HCT116 (cell line): ENCODE results near the gene STX2. TPM values are rescaled to one million over a fixed set of nuclear protein-coding genes. Genes with fewer than 3 reads are reported as not detected.

Experiments used
- ATAC-seq: fragments of 200-7000 bp; cut with Tn5 transposase; 2 replicates; pipeline ENCODE4 v1.9.1; 2020; ENCODE audit warnings: mild to moderate bottlenecking, moderate library complexity
- BruUV-seq: library from RNA; stranded (reverse); fragments of 400-500 nt; replicated peaks from 2 replicates; lab custom pipeline; 2021; lab: Mats Ljungman, UMichigan
- CTCF ChIA-PET: fragments of 300-600 bp; sonication (Branson Sonifier 250); formaldehyde crosslinking; loops from one replicate; lab custom pipeline; 2021; ENCODE audit warnings: antibody characterized with exemption; lab: Charles Lee
- POLR2A ChIA-PET: fragments of 300-600, 350-600 bp; sonication (Branson Sonifier 250); formaldehyde crosslinking; loops from one replicate; lab custom pipeline; 2021; ENCODE audit warnings: antibody characterized with exemption; lab: Charles Lee
- RAD21 ChIA-PET, 2 experiments: fragments of 300-600 bp; sonication (Branson Sonifier 250); formaldehyde crosslinking; loops; one replicate each; lab custom pipeline; 2023; ENCODE audit warnings: low total read pairs in 2 of 2; ENCODE audit not compliant: uncharacterized antibody in 2 of 2, unreplicated experiment in 2 of 2, low non-redundant PET in 1 of 2; lab: Charles Lee
- DNase-seq: peaks from one replicate; pipeline ENCODE4 v3.0.0-alpha.2; 2010; ENCODE audit warnings: low read depth, low spot score
- H2AFZ ChIP-seq: fragments of 200-600 bp; shearing (Covaris generic), sonication (generic); 2 replicates; pipeline ENCODE4 v1.6.1; 2017; ENCODE audit warnings: low read depth, mixed run types, mixed read lengths, antibody characterized with exemption, low read length; ENCODE audit not compliant: poor library complexity, severe bottlenecking
- H3K27ac ChIP-seq: 2 replicates; pipeline ENCODE4 v1.5.1; 2012; ENCODE audit warnings: low read depth, low read length
- H3K27me3 ChIP-seq: fragments of 200-600 bp; sonication (generic); 2 replicates; pipeline ENCODE4 v1.6.1; 2016; ENCODE audit warnings: mixed run types, low read length, mixed read lengths; ENCODE audit not compliant: insufficient read depth
- H3K36me3 ChIP-seq, 2 experiments: fragments of 200-500 bp in 1 of 2; fragments of 200-600 bp in 1 of 2; sonication (Bioruptor generic) in 1 of 2; sonication (generic) in 1 of 2; 2 replicates each; pipeline versions ENCODE4 v1.5.1 to v1.6.1; 2014 to 2016; ENCODE audit warnings: low read length in 2 of 2, inconsistent platforms in 1 of 2, mixed read lengths in 1 of 2, mixed run types in 1 of 2; ENCODE audit not compliant: insufficient read depth in 2 of 2, control insufficient read depth in 1 of 2
- H3K4me1 ChIP-seq, 2 experiments: fragments of 200-600 bp in 1 of 2; sonication (generic) in 1 of 2; 2 replicates each; pipeline versions ENCODE4 v1.5.1 to v1.6.1; 2012 to 2017; ENCODE audit warnings: low read length in 2 of 2, inconsistent platforms in 1 of 2, mild to moderate bottlenecking in 1 of 2, mixed read lengths in 1 of 2, mixed run types in 1 of 2, moderate library complexity in 1 of 2; ENCODE audit not compliant: insufficient read depth in 2 of 2, control insufficient read depth in 1 of 2
- H3K4me2 ChIP-seq: fragments of 200-600 bp; sonication (generic); 2 replicates; pipeline ENCODE4 v1.6.1; 2017; ENCODE audit warnings: mixed run types, low read length, mixed read lengths
- H3K4me3 ChIP-seq, 2 experiments: fragments of 200-600 bp in 1 of 2; sonication (generic) in 1 of 2; replicated peaks in 1 of 2; 2 replicates each; pipeline ENCODE4 v1.5.1; 2011 to 2016; ENCODE audit warnings: low read length in 2 of 2, control low read depth in 1 of 2, low read depth in 1 of 2, mild to moderate bottlenecking in 1 of 2, mixed read lengths in 1 of 2, mixed run types in 1 of 2
- H3K79me2 ChIP-seq: fragments of 200-600 bp; sonication (generic); 2 replicates; pipeline ENCODE4 v1.6.1; 2017; ENCODE audit warnings: mild to moderate bottlenecking, mixed run types, low read length, moderate library complexity, mixed read lengths; ENCODE audit not compliant: insufficient read depth
- H3K9ac ChIP-seq: fragments of 200-600 bp; sonication (generic); 2 replicates; pipeline ENCODE4 v1.6.1; 2016; ENCODE audit warnings: low read length, mixed read lengths
- H3K9me2 ChIP-seq: fragments of 200-600 bp; sonication (generic), shearing (Covaris generic); 2 replicates; pipeline ENCODE4 v1.6.1; 2017; ENCODE audit warnings: mixed run types, mild to moderate bottlenecking, moderate library complexity; ENCODE audit not compliant: insufficient read depth
- H3K9me3 ChIP-seq, 2 experiments: fragments of 200-500 bp in 1 of 2; fragments of 200-600 bp in 1 of 2; sonication (Bioruptor generic) in 1 of 2; sonication (generic) in 1 of 2; 2 replicates each; pipeline ENCODE4 v1.6.1; 2014 to 2017; ENCODE audit warnings: low read length in 2 of 2, mixed read lengths in 2 of 2, inconsistent platforms in 1 of 2, low read depth in 1 of 2, mild to moderate bottlenecking in 1 of 2, mixed run types in 1 of 2, moderate library complexity in 1 of 2; ENCODE audit not compliant: control insufficient read depth in 1 of 2, insufficient read depth in 1 of 2
- H4K20me1 ChIP-seq: fragments of 200-600 bp; sonication (generic), shearing (Covaris generic); 2 replicates; pipeline ENCODE4 v1.6.1; 2017; ENCODE audit warnings: mixed run types, mild to moderate bottlenecking, moderate library complexity; ENCODE audit not compliant: insufficient read depth
- CBX3 ChIP-seq: IDR thresholded peaks from 2 replicates; pipeline ENCODE4 v1.6.1; 2012; ENCODE audit warnings: low read depth
- CEBPB ChIP-seq: IDR thresholded peaks from 2 replicates; pipeline ENCODE4 v1.6.1; 2012; ENCODE audit warnings: low read depth
- EGR1 ChIP-seq: IDR thresholded peaks from 2 replicates; pipeline ENCODE4 v1.6.1; 2012; ENCODE audit warnings: low read depth
- EZH2 ChIP-seq: fragments of 200-600 bp; sonication (generic); IDR thresholded peaks from 2 replicates; pipeline ENCODE4 v1.6.1; 2017; ENCODE audit warnings: antibody characterized with exemption, mixed run types
- EZH2phosphoT487 ChIP-seq: fragments of 200-600 bp; IDR thresholded peaks from 2 replicates; pipeline ENCODE4 v1.6.1; 2018; ENCODE audit warnings: antibody characterized with exemption, borderline replicate concordance
- JUND ChIP-seq: IDR thresholded peaks from 2 replicates; pipeline ENCODE4 v1.6.1; 2012
- POLR2AphosphoS5 ChIP-seq: IDR thresholded peaks from 2 replicates; pipeline ENCODE4 v1.6.1; 2011; ENCODE audit warnings: mild to moderate bottlenecking, low read depth, low read length, moderate library complexity
- RAD21 ChIP-seq: IDR thresholded peaks from 2 replicates; pipeline ENCODE4 v1.6.1; 2012; ENCODE audit warnings: low read depth, mild to moderate bottlenecking
- SIN3A ChIP-seq: IDR thresholded peaks from 2 replicates; pipeline ENCODE4 v1.6.1; 2012; ENCODE audit warnings: low read depth
- SP1 ChIP-seq: IDR thresholded peaks from 2 replicates; pipeline ENCODE4 v1.6.1; 2012; ENCODE audit warnings: low read depth
- SRF ChIP-seq: IDR thresholded peaks from 2 replicates; pipeline ENCODE4 v1.6.1; 2012; ENCODE audit warnings: low read depth
- TCF7L2 ChIP-seq: IDR thresholded peaks from 2 replicates; pipeline ENCODE4 v1.7.0; 2011; ENCODE audit warnings: borderline replicate concordance, inconsistent platforms; ENCODE audit not compliant: insufficient read depth, insufficient read length; ENCODE audit errors: extremely low read depth
- ZFX ChIP-seq: fragments of 450-650 bp; IDR thresholded peaks from 2 replicates; pipeline ENCODE4 v1.6.1; 2017
- ZNF274 ChIP-seq: fragments of 200-500 bp; sonication (Bioruptor generic); IDR thresholded peaks from 2 replicates; pipeline ENCODE4 v1.6.1; 2014; ENCODE audit warnings: mild to moderate bottlenecking, low read depth, low read length, inconsistent platforms
- intact Hi-C: fragments of 100-400 bp; cut with micrococcal nuclease; formaldehyde crosslinking; loops from 2 replicates; pipeline ENCODE4 v1.10.0; 2022
- total RNA-seq: library from RNA; stranded (reverse); gene quantifications from one replicate; pipeline ENCODE4 v1.2.1, GENCODE V29; 2021; ENCODE audit not compliant: unreplicated experiment
- TF ChIP-seq, protein P1 (sequence below): IDR thresholded peaks from 2 replicates; pipeline ENCODE4 v1.6.1; 2012; ENCODE audit warnings: low read depth
- TF ChIP-seq, protein P2 (sequence below): IDR thresholded peaks from 2 replicates; pipeline ENCODE4 v1.6.1; 2011; ENCODE audit warnings: mild to moderate bottlenecking, low read length, moderate library complexity; ENCODE audit not compliant: insufficient replicate concordance; ENCODE audit errors: extremely low read depth
- TF ChIP-seq, protein P3 (sequence below): IDR thresholded peaks from 2 replicates; pipeline ENCODE4 v1.6.1; 2012
- TF ChIP-seq, protein P4 (sequence below), 3 experiments: fragments of 200-600 bp in 1 of 3; sonication (generic) in 1 of 3; IDR thresholded peaks in 2 of 3; conservative IDR thresholded peaks in 1 of 3; 2 replicates each; pipeline ENCODE4 v1.5.1; 2012 to 2017; ENCODE audit warnings: low read depth in 2 of 3, low read length in 2 of 3, antibody characterized with exemption in 1 of 3, borderline replicate concordance in 1 of 3, control low read depth in 1 of 3, mild to moderate bottlenecking in 1 of 3, mixed read lengths in 1 of 3, mixed run types in 1 of 3, moderate library complexity in 1 of 3; ENCODE audit not compliant: insufficient read depth in 1 of 3

Gene STX2
- total RNA-seq, 1 experiment from 2014 or later = 19.2 TPM

DNA sequence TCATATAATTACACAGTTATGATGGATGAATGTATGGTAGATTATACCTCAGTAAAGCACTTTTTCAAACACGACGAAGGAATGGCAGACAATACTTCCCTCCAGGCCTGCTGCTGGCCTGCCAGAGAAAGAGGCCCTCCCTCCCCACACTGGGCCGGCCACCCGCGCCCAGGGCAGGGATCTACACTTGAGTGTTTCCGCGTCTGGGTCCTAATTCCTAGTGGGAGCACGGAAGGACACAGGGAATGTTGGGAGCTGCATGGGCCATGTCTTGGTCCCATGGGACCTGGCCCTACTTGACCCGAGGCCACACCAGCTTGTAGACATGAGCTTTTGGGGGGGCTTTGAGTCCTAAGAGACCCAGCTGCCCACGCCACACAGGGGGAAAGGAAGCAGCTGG is 52.0 kb downstream of the STX2 start:
- Histone ChIP-seq H3K36me3 (no peaks in the 10 kb centered on the region; a peak in 2 of 4 replicates), H3K79me2 (no peaks in the 10 kb centered on the region)
- RAD21 ChIA-PET = no interaction called here
- TF ChIP-seq, protein P1, sequence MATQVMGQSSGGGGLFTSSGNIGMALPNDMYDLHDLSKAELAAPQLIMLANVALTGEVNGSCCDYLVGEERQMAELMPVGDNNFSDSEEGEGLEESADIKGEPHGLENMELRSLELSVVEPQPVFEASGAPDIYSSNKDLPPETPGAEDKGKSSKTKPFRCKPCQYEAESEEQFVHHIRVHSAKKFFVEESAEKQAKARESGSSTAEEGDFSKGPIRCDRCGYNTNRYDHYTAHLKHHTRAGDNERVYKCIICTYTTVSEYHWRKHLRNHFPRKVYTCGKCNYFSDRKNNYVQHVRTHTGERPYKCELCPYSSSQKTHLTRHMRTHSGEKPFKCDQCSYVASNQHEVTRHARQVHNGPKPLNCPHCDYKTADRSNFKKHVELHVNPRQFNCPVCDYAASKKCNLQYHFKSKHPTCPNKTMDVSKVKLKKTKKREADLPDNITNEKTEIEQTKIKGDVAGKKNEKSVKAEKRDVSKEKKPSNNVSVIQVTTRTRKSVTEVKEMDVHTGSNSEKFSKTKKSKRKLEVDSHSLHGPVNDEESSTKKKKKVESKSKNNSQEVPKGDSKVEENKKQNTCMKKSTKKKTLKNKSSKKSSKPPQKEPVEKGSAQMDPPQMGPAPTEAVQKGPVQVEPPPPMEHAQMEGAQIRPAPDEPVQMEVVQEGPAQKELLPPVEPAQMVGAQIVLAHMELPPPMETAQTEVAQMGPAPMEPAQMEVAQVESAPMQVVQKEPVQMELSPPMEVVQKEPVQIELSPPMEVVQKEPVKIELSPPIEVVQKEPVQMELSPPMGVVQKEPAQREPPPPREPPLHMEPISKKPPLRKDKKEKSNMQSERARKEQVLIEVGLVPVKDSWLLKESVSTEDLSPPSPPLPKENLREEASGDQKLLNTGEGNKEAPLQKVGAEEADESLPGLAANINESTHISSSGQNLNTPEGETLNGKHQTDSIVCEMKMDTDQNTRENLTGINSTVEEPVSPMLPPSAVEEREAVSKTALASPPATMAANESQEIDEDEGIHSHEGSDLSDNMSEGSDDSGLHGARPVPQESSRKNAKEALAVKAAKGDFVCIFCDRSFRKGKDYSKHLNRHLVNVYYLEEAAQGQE = no peak
- TF ChIP-seq EZH2 = no peak
- TF ChIP-seq, protein P2, sequence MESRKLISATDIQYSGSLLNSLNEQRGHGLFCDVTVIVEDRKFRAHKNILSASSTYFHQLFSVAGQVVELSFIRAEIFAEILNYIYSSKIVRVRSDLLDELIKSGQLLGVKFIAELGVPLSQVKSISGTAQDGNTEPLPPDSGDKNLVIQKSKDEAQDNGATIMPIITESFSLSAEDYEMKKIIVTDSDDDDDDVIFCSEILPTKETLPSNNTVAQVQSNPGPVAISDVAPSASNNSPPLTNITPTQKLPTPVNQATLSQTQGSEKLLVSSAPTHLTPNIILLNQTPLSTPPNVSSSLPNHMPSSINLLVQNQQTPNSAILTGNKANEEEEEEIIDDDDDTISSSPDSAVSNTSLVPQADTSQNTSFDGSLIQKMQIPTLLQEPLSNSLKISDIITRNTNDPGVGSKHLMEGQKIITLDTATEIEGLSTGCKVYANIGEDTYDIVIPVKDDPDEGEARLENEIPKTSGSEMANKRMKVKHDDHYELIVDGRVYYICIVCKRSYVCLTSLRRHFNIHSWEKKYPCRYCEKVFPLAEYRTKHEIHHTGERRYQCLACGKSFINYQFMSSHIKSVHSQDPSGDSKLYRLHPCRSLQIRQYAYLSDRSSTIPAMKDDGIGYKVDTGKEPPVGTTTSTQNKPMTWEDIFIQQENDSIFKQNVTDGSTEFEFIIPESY = no peak
- no peak for TF ChIP-seq CBX3
- no peak for TF ChIP-seq CEBPB
- no peak for TF ChIP-seq EZH2phosphoT487
- TF ChIP-seq SRF = no peak
- TF ChIP-seq, protein P3, sequence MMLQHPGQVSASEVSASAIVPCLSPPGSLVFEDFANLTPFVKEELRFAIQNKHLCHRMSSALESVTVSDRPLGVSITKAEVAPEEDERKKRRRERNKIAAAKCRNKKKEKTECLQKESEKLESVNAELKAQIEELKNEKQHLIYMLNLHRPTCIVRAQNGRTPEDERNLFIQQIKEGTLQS = no peak
- TF ChIP-seq ZFX = no peak
- TF ChIP-seq, protein P4, sequence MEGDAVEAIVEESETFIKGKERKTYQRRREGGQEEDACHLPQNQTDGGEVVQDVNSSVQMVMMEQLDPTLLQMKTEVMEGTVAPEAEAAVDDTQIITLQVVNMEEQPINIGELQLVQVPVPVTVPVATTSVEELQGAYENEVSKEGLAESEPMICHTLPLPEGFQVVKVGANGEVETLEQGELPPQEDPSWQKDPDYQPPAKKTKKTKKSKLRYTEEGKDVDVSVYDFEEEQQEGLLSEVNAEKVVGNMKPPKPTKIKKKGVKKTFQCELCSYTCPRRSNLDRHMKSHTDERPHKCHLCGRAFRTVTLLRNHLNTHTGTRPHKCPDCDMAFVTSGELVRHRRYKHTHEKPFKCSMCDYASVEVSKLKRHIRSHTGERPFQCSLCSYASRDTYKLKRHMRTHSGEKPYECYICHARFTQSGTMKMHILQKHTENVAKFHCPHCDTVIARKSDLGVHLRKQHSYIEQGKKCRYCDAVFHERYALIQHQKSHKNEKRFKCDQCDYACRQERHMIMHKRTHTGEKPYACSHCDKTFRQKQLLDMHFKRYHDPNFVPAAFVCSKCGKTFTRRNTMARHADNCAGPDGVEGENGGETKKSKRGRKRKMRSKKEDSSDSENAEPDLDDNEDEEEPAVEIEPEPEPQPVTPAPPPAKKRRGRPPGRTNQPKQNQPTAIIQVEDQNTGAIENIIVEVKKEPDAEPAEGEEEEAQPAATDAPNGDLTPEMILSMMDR (IDR thresholded peaks at IDR 0.05 in 2 of 3, conservative IDR thresholded peaks at IDR 0.05 in 1 of 3; ENCODE audit: borderline replicate concordance in 1 of 3, insufficient read depth in 1 of 3, low read depth in 2 of 3, low read length in 2 of 3) = no peak
- TF ChIP-seq ZNF274 = no peak
- no peak for TF ChIP-seq JUND
- no peak for TF ChIP-seq EGR1
- TF ChIP-seq TCF7L2 = no peak
- TF ChIP-seq RAD21 = no peak
- TF ChIP-seq SP1 = no peak
- TF ChIP-seq POLR2AphosphoS5 = no peak
- no peak for TF ChIP-seq SIN3A
- TF ChIP-seq, all 23 proteins: peak for 0
- no TSS peak for BruUV-seq
- CTCF ChIA-PET = no interaction called here
- Histone ChIP-seq H3K9me2 (no peaks in the 10 kb centered on the region), H3K9ac (no peak overlapping the region), H2AFZ (no peak overlapping the region), H3K9me3 (no peaks in the 10 kb centered on the region), H3K4me3 (no peak overlapping the region), H3K27me3 (no peaks in the 10 kb centered on the region), H4K20me1 (no peaks in the 10 kb centered on the region), H3K4me2 (no peak overlapping the region), H3K4me1 (no peaks in the 10 kb centered on the region), H3K27ac (no peak overlapping the region)
- intact Hi-C loops = no loop called here
- DNase-seq (no peak), ATAC-seq (no peak)
- POLR2A ChIA-PET = no interaction called here
